KMS-11 (cell line): ENCODE results near the gene TYRP1.

Experiments used
- H2AFZ ChIP-seq: fragments of 200-600 bp; sonication (generic); 2 replicates; pipeline ENCODE4 v1.6.1; 2016; ENCODE audit warnings: antibody characterized with exemption, mixed run types, low read depth
- H3K27ac ChIP-seq: fragments of 200-600 bp; sonication (generic); 2 replicates; pipeline ENCODE4 v1.6.1; 2016; ENCODE audit warnings: mild to moderate bottlenecking, mixed run types
- H3K27me3 ChIP-seq: fragments of 200-600 bp; sonication (generic); 2 replicates; pipeline ENCODE4 v1.6.1; 2017; ENCODE audit warnings: mild to moderate bottlenecking, low read depth, mixed run types, moderate library complexity; ENCODE audit not compliant: insufficient read depth
- H3K36me3 ChIP-seq: fragments of 200-600 bp; sonication (generic); 2 replicates; pipeline ENCODE4 v1.6.1; 2017; ENCODE audit warnings: mild to moderate bottlenecking, mixed run types; ENCODE audit not compliant: insufficient read depth
- H3K4me1 ChIP-seq: fragments of 200-600 bp; sonication (generic); 2 replicates; pipeline ENCODE4 v1.6.1; 2016; ENCODE audit warnings: mild to moderate bottlenecking, low read depth, mixed run types; ENCODE audit not compliant: poor library complexity, severe bottlenecking
- H3K4me2 ChIP-seq: fragments of 200-600 bp; sonication (generic); 2 replicates; pipeline ENCODE4 v1.7.0; 2016; ENCODE audit warnings: mild to moderate bottlenecking, mixed run types
- H3K4me3 ChIP-seq: fragments of 200-600 bp; sonication (generic); IDR thresholded peaks from 2 replicates; pipeline ENCODE4 v1.6.1; 2017; ENCODE audit warnings: low read depth, low read length, mixed read lengths; ENCODE audit not compliant: insufficient read depth
- H3K79me2 ChIP-seq: fragments of 200-600 bp; sonication (generic); 2 replicates; pipeline ENCODE4 v1.6.1; 2016; ENCODE audit warnings: low read depth, mixed run types; ENCODE audit not compliant: insufficient read depth
- H3K9ac ChIP-seq: fragments of 200-600 bp; sonication (generic); 2 replicates; pipeline ENCODE4 v1.6.1; 2016; ENCODE audit warnings: mild to moderate bottlenecking, mixed run types
- H4K20me1 ChIP-seq: fragments of 200-600 bp; sonication (generic); 2 replicates; pipeline ENCODE4 v1.6.1; 2016; ENCODE audit warnings: mild to moderate bottlenecking, mixed run types; ENCODE audit not compliant: insufficient read depth
- TF ChIP-seq, protein P1 (sequence below): fragments of 200-600 bp; sonication (generic); conservative IDR thresholded peaks from 2 replicates; pipeline ENCODE4 v1.6.1; 2017; ENCODE audit warnings: low read depth, mild to moderate bottlenecking, antibody characterized with exemption, low read length, moderate library complexity, mixed read lengths

TYRP1 gene

DNA sequence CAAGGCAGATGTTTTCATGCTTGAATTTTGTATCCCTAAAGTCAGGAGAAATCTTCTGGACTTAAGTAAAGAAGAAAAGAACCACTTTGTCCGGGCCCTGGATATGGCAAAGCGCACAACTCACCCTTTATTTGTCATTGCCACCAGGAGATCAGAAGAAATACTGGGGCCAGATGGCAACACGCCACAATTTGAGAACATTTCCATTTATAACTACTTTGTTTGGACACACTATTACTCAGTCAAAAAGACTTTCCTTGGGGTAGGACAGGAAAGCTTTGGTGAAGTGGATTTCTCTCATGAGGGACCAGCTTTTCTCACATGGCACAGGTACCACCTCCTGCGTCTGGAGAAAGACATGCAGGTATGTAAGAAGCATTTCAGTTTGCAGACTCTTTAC lies 2.3 kb downstream of the TYRP1 start:
- H3K9ac ChIP-seq: no peak overlapping the region
- H4K20me1 ChIP-seq: no peaks in the 10 kb centered on the region
- peaks cover 23% of the 10 kb centered on the region for H3K4me1 ChIP-seq
- no peak overlapping the region for H2AFZ ChIP-seq
- no peak overlapping the region for H3K27ac ChIP-seq
- H3K27me3 ChIP-seq: no peaks in the 10 kb centered on the region
- no peaks in the 10 kb centered on the region for H3K36me3 ChIP-seq
- H3K79me2 ChIP-seq: no peaks in the 10 kb centered on the region
- TF ChIP-seq, protein P1, sequence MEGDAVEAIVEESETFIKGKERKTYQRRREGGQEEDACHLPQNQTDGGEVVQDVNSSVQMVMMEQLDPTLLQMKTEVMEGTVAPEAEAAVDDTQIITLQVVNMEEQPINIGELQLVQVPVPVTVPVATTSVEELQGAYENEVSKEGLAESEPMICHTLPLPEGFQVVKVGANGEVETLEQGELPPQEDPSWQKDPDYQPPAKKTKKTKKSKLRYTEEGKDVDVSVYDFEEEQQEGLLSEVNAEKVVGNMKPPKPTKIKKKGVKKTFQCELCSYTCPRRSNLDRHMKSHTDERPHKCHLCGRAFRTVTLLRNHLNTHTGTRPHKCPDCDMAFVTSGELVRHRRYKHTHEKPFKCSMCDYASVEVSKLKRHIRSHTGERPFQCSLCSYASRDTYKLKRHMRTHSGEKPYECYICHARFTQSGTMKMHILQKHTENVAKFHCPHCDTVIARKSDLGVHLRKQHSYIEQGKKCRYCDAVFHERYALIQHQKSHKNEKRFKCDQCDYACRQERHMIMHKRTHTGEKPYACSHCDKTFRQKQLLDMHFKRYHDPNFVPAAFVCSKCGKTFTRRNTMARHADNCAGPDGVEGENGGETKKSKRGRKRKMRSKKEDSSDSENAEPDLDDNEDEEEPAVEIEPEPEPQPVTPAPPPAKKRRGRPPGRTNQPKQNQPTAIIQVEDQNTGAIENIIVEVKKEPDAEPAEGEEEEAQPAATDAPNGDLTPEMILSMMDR: no peak
- no peak overlapping the region for H3K4me2 ChIP-seq
- no peak overlapping the region for H3K4me3 ChIP-seq

GRCh38 chr9:12696931-12697622 lies 3.9 kb downstream of the TYRP1 start:
- H3K79me2 ChIP-seq: no peaks in the 10 kb centered on the region

GRCh38 chr9:12697719-12698118 lies 4.5 kb downstream of the TYRP1 start:
- no peaks in the 10 kb centered on the region for H3K79me2 ChIP-seq
- H2AFZ ChIP-seq: peak overlapping the region; percentile 35; the same call in 1 of the 2 replicates
- TF ChIP-seq, protein P1: no peak
- no peaks in the 10 kb centered on the region for H4K20me1 ChIP-seq
- H3K4me3 ChIP-seq: no peak overlapping the region
- H3K27me3 ChIP-seq: no peaks in the 10 kb centered on the region
- H3K4me2 ChIP-seq: peak overlapping the region; percentile 29
- H3K4me1 ChIP-seq: peaks cover 23% of the 10 kb centered on the region
- no peaks in the 10 kb centered on the region for H3K36me3 ChIP-seq
- H3K27ac ChIP-seq: no peak overlapping the region
- no peak overlapping the region for H3K9ac ChIP-seq

More at GRCh38 chr9:12696931-12697622, 3.9 kb downstream of the TYRP1 start:
- Histone ChIP-seq H3K4me2 (peak overlapping the region; percentile 29; the same call in 1 of the 2 replicates), H3K4me3 (no peak overlapping the region), H3K9ac (no peak overlapping the region), H2AFZ (peak overlapping the region; percentile 35), H3K36me3 (no peaks in the 10 kb centered on the region), H4K20me1 (no peaks in the 10 kb centered on the region), H3K27ac (no peak overlapping the region), H3K4me1 (peaks cover 23% of the 10 kb centered on the region), H3K27me3 (no peaks in the 10 kb centered on the region)
- TF ChIP-seq, protein P1: no peak

GRCh38 chr9:12698266-12698665 lies 5.1 kb downstream of the TYRP1 start:
- no peak overlapping the region for H3K9ac ChIP-seq
- no peaks in the 10 kb centered on the region for H3K79me2 ChIP-seq
- H3K36me3 ChIP-seq: no peaks in the 10 kb centered on the region
- H2AFZ ChIP-seq: no peak overlapping the region; the same call in 1 of the 2 replicates
- peaks cover 23% of the 10 kb centered on the region for H3K4me1 ChIP-seq
- TF ChIP-seq, protein P1: no peak
- no peak overlapping the region for H3K27ac ChIP-seq
- H3K4me2 ChIP-seq: peak overlapping the region; percentile 29
- H3K4me3 ChIP-seq: no peak overlapping the region
- H4K20me1 ChIP-seq: no peaks in the 10 kb centered on the region
- H3K27me3 ChIP-seq: no peaks in the 10 kb centered on the region
